Gastroesophageal sphincter (tissue), 3 donors: Measurements from ENCODE around the gene PIGK.

ENCODE experiments used
- POLR2A ChIP-seq, 2 donors: fragments of 450-650 bp; IDR thresholded peaks; one replicate each; pipeline ENCODE4 v1.6.1; 2017; ENCODE audit warnings: antibody characterized with exemption in 2 of 2, mild to moderate bottlenecking in 2 of 2, moderate library complexity in 1 of 2
- TF ChIP-seq, protein P1 (sequence below), 4 experiments: fragments of 200-600 bp in 2 of 4; fragments of 450-650 bp in 2 of 4; sonication (generic) in 1 of 4; IDR thresholded peaks; one replicate each; pipeline ENCODE4 v1.5.1; 2017 to 2019; ENCODE audit warnings: antibody characterized with exemption in 4 of 4, mild to moderate bottlenecking in 2 of 4, moderate library complexity in 2 of 4

- TF ChIP-seq, protein P1, sequence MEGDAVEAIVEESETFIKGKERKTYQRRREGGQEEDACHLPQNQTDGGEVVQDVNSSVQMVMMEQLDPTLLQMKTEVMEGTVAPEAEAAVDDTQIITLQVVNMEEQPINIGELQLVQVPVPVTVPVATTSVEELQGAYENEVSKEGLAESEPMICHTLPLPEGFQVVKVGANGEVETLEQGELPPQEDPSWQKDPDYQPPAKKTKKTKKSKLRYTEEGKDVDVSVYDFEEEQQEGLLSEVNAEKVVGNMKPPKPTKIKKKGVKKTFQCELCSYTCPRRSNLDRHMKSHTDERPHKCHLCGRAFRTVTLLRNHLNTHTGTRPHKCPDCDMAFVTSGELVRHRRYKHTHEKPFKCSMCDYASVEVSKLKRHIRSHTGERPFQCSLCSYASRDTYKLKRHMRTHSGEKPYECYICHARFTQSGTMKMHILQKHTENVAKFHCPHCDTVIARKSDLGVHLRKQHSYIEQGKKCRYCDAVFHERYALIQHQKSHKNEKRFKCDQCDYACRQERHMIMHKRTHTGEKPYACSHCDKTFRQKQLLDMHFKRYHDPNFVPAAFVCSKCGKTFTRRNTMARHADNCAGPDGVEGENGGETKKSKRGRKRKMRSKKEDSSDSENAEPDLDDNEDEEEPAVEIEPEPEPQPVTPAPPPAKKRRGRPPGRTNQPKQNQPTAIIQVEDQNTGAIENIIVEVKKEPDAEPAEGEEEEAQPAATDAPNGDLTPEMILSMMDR (IDR thresholded peaks at IDR 0.05), result no peak
- no peak for TF ChIP-seq POLR2A (IDR thresholded peaks at IDR 0.05)
Observed at GRCh38 chr1:77170687-77171086, 48.5 kb downstream of the PIGK start.
